GM19324 (cell line): ENCODE results near the gene AP3D1.
"Not testable (repeated sequence)": the region's sequence is repeated elsewhere in the genome, so short reads cannot be mapped to it uniquely, and the experiment has no call there.

Experiments used
- ATAC-seq: cut with Tn5 transposase; IDR thresholded peaks from one replicate; pipeline ENCODE4 v1.9.1; 2021; ENCODE audit warnings: mild to moderate bottlenecking, moderate library complexity; ENCODE audit not compliant: unreplicated experiment, low FRiP score

Gene AP3D1

DNA sequence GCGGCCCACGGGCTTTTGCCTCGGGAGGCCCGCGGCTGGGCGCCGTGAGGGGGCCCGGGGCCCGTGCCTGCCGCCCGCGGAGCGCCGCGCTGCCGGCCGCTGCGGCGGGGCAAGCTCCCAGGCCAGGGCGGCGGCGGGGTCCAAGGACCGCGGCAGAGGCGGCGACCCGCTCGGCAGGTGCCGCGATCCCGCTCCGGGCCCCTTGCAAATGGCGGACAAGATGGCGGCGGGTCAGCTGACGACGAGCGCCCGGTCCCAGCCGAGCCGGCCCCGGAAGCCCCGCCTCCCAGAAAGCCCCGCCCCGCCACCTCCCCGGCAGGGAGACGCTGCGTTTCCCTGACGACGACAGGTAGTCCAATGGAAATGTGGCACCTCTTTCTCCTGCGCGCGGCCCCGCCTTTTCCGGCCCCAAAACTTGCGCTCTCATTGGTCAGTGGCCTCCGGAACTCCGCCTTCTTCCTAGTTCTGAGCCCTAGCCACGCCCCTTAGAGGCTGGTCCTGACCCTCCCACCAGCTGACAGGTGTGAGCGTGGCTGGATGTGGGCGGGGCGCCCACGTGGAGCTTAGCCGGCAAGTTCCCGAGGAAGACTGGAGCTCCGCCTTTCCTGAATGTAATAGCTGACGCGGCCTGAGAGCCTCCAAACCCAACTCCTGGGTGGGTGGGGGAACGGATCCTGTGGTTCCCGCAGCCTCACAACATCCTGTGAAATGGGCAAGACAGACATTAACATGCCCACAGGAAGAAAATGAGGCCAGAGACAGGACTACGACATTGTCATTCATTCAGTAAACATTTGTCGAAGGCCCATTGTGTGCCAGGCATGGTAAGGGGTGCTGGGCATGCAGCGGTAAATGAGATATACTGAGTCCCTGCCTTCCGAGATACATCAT is at the start of gene AP3D1:
Gene AP3D1, minus strand, starts transcription at position 228 of the 891 bp plus-strand sequence. CDS start 232 bp downstream, outside the sequence.
- ATAC-seq: peak; percentile 95

- not testable (repeated sequence) for ATAC-seq
These were observed 49.4 kb upstream of the AP3D1 start for GRCh38 chr19:2200624-2201294.

- ATAC-seq: no peak
These were observed 48.7 kb upstream of the AP3D1 start for GRCh38 chr19:2199861-2200623.

- no peak for ATAC-seq
These were observed 47.8 kb upstream of the AP3D1 start for GRCh38 chr19:2199215-2199614.

DNA sequence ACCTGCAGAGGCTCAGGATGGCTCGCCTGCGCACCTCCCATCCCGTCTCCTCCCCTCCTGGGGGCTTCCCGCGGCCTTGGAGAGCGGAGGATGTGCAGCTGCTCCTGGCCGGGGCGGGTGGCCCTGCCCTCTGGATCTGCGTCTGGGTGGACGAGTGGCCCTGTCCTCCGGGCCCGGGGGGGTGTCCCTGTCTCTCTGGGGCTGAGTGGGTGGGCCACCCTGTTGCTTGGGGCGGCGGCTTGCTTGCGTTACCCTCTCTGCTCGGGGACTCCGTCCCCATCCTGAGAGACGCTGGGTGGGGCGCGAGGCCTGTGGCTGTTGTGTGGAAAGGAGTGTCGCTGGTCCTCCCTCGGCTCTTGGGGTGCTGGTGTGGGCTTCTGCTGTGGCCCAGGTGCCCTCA is 47.0 kb upstream of the AP3D1 start:
- ATAC-seq: no peak

DNA sequence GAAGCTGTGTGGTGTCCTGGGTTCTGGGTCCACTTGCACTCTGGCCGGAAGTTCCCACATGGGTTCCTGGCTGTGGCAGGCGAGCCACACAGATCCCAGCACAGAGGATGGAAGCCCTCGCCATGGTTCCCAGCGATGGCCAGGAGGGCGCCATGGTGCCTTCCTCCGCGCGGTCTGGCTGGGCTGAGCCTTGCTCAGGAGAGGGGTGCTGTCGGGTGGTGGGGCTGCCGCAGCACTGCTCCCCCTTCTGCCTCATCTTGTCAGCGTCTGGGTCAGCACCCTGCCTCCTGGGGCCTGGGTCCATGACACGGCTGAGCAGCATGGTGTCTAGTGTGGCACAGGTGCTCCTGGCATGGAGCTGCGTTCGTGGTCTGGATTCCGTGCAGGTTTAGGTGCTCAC is 45.9 kb upstream of the AP3D1 start:
- ATAC-seq: no peak

DNA sequence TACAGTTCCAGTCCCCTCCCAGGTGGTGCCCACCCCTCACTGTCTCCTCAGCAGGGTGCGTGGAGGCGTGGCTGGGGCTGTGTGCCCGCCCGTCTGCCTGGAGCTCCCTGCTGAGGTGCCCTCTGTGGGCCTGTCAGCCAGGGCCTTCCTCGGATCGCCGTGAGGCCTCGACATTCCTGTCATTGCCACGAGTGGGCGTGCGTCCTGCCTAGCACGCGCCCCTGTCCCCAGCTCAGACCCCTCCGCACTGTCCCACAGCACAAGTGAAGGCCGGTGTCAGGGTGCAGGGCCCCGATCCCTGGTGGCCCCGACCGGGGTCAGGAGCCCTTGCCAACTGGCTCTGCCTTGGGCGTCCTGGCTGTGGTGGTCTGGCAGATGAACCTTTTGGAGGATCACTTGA is 44.5 kb upstream of the AP3D1 start:
- no peak for ATAC-seq

GRCh38 chr19:2195361-2195760 is 44.0 kb upstream of the AP3D1 start:
- ATAC-seq: no peak

GRCh38 chr19:2194513-2195078 is 43.2 kb upstream of the AP3D1 start:
- ATAC-seq: no peak

GRCh38 chr19:2193807-2194206 is 42.4 kb upstream of the AP3D1 start:
- no peak for ATAC-seq

- ATAC-seq: no peak
These were observed 41.5 kb upstream of the AP3D1 start for GRCh38 chr19:2192862-2193261.

DNA sequence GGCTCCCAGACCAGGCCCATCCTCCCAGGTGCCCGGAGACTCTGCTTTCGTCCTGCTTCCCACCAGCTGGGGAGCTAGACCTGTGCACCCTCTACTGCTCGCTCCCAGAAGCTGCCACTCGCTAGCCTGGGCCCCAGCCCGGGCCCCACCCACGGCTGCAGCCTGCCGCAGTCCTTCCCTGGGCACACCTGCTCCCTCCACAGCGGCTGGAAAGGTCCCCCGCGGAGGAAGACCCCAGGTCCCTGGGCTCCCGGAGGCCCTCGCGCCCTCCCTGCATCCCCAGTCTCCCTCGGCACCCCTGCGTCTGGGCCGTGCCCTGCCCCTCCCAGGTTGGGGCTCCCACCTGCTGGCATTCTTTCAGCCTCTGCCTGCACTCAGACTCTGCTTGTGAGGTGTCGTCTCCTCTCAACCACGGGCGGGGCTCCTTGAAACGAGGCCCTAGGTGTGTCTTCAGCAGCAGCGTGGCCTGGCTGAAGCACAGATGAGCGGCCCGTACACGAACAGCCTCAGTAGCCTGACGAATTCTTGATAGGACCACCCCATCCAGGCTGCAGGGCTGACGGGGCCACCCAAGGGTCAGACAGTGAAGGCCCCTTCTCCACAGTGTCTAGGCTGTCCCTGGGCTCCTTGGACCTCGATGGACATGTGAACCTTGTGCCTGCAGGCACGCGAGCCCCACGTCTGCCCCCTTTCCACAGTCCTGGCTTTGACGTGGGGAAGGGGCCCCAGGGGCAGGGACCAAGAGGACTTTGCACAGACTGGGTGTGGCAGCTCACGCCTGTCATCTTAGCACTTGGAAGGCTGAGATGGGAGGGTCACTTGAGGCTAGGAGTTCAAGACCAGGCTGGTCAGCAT is 40.3 kb upstream of the AP3D1 start:
- no peak for ATAC-seq

GRCh38 chr19:2190848-2191455 is 39.6 kb upstream of the AP3D1 start:
- ATAC-seq: no peak

- no peak for ATAC-seq
These were observed 38.5 kb upstream of the AP3D1 start for GRCh38 chr19:2189880-2190279.

DNA sequence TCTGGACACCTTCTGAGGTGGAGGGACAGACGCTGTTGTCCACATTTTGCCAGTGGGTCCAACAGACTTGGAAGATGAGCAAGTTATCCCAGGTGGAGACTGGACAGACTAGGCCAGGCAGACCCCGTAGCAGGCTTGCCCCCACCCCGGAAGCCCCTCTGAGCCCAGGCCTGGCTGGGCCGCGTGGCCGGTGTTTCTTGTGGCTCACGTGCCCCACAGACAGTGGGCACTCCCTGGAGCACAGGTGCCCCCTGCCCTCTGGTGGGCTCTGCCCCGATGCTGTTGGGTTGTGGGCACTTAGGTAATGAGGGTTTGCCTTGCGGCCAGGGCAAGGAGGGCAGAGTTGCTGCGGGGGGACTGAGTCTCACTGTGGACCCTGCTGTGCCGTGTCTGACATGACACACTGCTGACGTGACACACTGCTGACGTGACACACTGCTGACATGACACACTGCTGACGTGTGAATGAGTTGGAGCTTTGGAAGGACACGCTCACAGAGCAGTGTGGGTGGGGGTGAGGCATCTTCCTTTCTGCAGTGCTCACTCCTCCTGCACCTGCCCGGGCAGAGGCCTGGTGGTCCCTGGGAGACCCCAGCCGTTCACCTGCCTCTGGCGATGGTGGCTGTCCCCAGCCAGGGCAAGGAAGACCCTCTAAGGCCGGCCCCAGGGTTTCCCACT is 37.5 kb upstream of the AP3D1 start:
- ATAC-seq: no peak

DNA sequence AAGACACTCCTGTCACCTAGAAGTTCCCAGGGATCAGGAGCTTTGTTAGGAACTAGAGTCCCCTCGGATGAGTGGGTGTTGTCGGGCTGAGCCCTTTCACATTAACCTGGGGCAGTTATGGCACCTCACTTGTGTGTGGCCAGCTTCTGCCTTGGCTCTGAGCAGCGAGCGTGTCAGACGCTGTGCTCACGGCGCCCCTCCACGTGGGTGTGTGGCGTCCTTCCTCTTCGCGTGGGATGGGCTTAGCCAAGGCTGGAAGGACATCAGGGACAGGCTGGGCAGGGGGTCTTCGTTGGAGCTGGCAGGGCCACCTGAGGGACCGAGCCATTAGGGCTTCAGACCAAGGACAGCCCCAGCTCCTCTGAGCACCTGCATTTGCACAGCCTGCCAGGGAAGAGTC is 35.8 kb upstream of the AP3D1 start:
- no peak for ATAC-seq

- ATAC-seq: no peak
These were observed 34.9 kb upstream of the AP3D1 start for GRCh38 chr19:2186071-2186846.

DNA sequence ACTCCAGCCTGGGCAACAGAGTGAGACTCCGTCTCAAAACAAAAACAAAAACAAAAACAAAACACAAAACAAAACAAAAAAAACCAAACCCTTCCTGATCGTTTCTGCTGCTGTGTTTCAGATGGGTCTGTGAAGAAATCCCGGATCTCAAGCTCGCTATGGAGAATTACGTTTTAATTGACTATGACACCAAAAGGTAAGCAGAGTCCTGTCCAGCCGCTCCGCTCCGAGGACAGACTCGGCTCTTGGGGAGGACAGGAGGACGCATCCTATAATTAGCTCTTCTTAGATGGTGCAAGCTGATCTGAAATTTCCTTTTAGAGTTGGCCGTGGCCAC is 34.3 kb upstream of the AP3D1 start:
- no peak for ATAC-seq
